NB4 (cell line): ENCODE results near the gene RIPOR1.

ENCODE experiments used
- CTCF ChIP-seq: IDR thresholded peaks from one replicate; pipeline ENCODE4 v1.5.1; 2012; ENCODE audit warnings: low read depth, low read length
- POLR2A ChIP-seq: IDR thresholded peaks from 2 replicates; pipeline ENCODE4 v1.6.1; 2011; ENCODE audit warnings: mild to moderate bottlenecking; ENCODE audit not compliant: insufficient read length; ENCODE audit errors: extremely low read depth

GRCh38 chr16:67562918-67563707 is 34.5 kb downstream of the RIPOR1 start:
- peak; percentile 7 for TF ChIP-seq CTCF
- TF ChIP-seq POLR2A = no peak
